Smooth muscle cell (in vitro differentiated cells): Measurements from ENCODE around the gene PABPC1L. TPM values are rescaled to one million over a fixed set of nuclear protein-coding genes. Genes with fewer than 3 reads are reported as not detected.
A peak's percentile ranks its signal among the peaks of the same experiment; 100 is the strongest.

Source experiments
- DNase-seq: peaks from one replicate; lab custom pipeline; 2025; ENCODE audit not compliant: unreplicated experiment; lab: John Stamatoyannopoulos, UW
- H2AFZ ChIP-seq: fragments of 200-600 bp; sonication (generic); 2 replicates; pipeline ENCODE4 v1.6.0; 2016; ENCODE audit warnings: antibody characterized with exemption, low read depth, mild to moderate bottlenecking
- H3F3A ChIP-seq: fragments of 200-600 bp; sonication (generic); 2 replicates; pipeline ENCODE4 v1.6.0; 2017; ENCODE audit warnings: antibody characterized with exemption, low read depth
- H3K27ac ChIP-seq: fragments of 200-600 bp; sonication (generic); 2 replicates; pipeline ENCODE4 v1.5.1; 2016; ENCODE audit warnings: low read depth, mild to moderate bottlenecking
- H3K27me3 ChIP-seq: fragments of 200-600 bp; sonication (generic); 2 replicates; pipeline ENCODE4 v1.6.1; 2016; ENCODE audit warnings: low read depth, mild to moderate bottlenecking
- H3K36me3 ChIP-seq: fragments of 200-600 bp; sonication (generic); 2 replicates; pipeline ENCODE4 v1.5.1; 2016; ENCODE audit warnings: low read depth
- H3K4me1 ChIP-seq: fragments of 200-600 bp; sonication (generic); 2 replicates; pipeline ENCODE4 v1.5.1; 2016; ENCODE audit warnings: low read depth
- H3K4me2 ChIP-seq: fragments of 200-600 bp; sonication (generic); 2 replicates; pipeline ENCODE4 v1.6.0; 2016; ENCODE audit warnings: mild to moderate bottlenecking
- H3K4me3 ChIP-seq: fragments of 200-600 bp; sonication (generic); 2 replicates; pipeline ENCODE4 v1.5.1; 2016; ENCODE audit warnings: mild to moderate bottlenecking
- H3K79me2 ChIP-seq: fragments of 200-600 bp; sonication (generic); 2 replicates; pipeline ENCODE4 v1.6.0; 2016; ENCODE audit warnings: low read depth, mild to moderate bottlenecking
- H3K9ac ChIP-seq: fragments of 200-600 bp; sonication (generic); 2 replicates; pipeline ENCODE4 v1.6.0; 2016; ENCODE audit warnings: low read depth
- H3K9me3 ChIP-seq: fragments of 200-600 bp; sonication (generic); replicated peaks from 2 replicates; pipeline ENCODE4 v1.5.1; 2016; ENCODE audit warnings: low read depth
- H4K20me1 ChIP-seq: fragments of 200-600 bp; sonication (generic); 2 replicates; pipeline ENCODE4 v1.6.0; 2016; ENCODE audit warnings: low read depth
- CTCF ChIP-seq: fragments of 200-600 bp; sonication (generic); IDR thresholded peaks from 2 replicates; pipeline ENCODE4 v1.5.1; 2017; ENCODE audit warnings: borderline replicate concordance, mild to moderate bottlenecking, antibody characterized with exemption; ENCODE audit not compliant: insufficient read depth, poor library complexity, severe bottlenecking
- WGBS: methylation state at CpG from one replicate; pipeline ENCODE4 v1.1.7; 2016; ENCODE audit warnings: low lambda C conversion rate; 5-methylcytosine and 5-hydroxymethylcytosine counted together
- polyA plus RNA-seq: library from polyadenylated mRNA; unstranded; fragments of >200 nt; fragmentation: Nextera tagmentation; extraction: Ambion mirVana; gene quantifications from 2 replicates; pipeline ENCODE4 v1.2.1, GENCODE V29; 2016
- total RNA-seq: library from RNA; depleted of rRNA; stranded (reverse); fragments of >200 nt; gene quantifications from 2 replicates; pipeline ENCODE4 v1.2.3, GENCODE V29; 2014

PABPC1L gene
- total and polyA plus RNA-seq, 2 experiments from 2014 or later: 8.9 to 12.3 TPM

GRCh38 chr20:44908987-44909871 is 631 bp upstream of the PABPC1L start:
- Histone ChIP-seq H3K4me3 (peak overlapping the region; percentile 65), H3K27me3 (no peaks in the 10 kb centered on the region), H3K9me3 (no peaks in the 10 kb centered on the region), H3K79me2 (peaks cover 6% of the 10 kb centered on the region), H3K4me2 (peak overlapping the region; percentile 90), H3K36me3 (peaks cover 30% of the 10 kb centered on the region), H3F3A (peaks cover 34% of the 10 kb centered on the region), H3K9ac (no peak overlapping the region), H4K20me1 (peaks cover 10% of the 10 kb centered on the region), H3K4me1 (peaks cover 9% of the 10 kb centered on the region), H3K27ac (no peak overlapping the region), H2AFZ (no peak overlapping the region)
- 35% methylated on average over 14 of the region's 14 CpGs for WGBS
- TF ChIP-seq CTCF: no peak
- DNase-seq: no peak

- Histone ChIP-seq H2AFZ (no peak overlapping the region), H3K36me3 (peaks cover 21% of the 10 kb centered on the region), H3K9ac (peak overlapping the region; percentile 14), H3K27ac (no peak overlapping the region), H3K27me3 (no peaks in the 10 kb centered on the region), H4K20me1 (no peaks in the 10 kb centered on the region), H3K4me3 (peak overlapping the region; percentile 65), H3K9me3 (no peaks in the 10 kb centered on the region), H3F3A (peaks cover 22% of the 10 kb centered on the region), H3K4me2 (peak overlapping the region; percentile 90), H3K79me2 (no peaks in the 10 kb centered on the region), H3K4me1 (peaks cover 9% of the 10 kb centered on the region)
- 43% methylated on average over 17 of the region's 17 CpGs for WGBS
- TF ChIP-seq CTCF: no peak
- DNase-seq: no peak
Measured at GRCh38 chr20:44910690-44911262, 916 bp downstream of the PABPC1L start.

GRCh38 chr20:44911264-44911921 is 1.5 kb downstream of the PABPC1L start:
- Histone ChIP-seq H2AFZ (no peak overlapping the region), H3K36me3 (peaks cover 15% of the 10 kb centered on the region), H3K4me2 (peak overlapping the region; percentile 90), H3K9me3 (no peaks in the 10 kb centered on the region), H3F3A (peaks cover 21% of the 10 kb centered on the region), H3K4me1 (peaks cover 9% of the 10 kb centered on the region), H3K27ac (no peak overlapping the region), H3K27me3 (no peaks in the 10 kb centered on the region), H3K9ac (no peak overlapping the region), H3K79me2 (no peaks in the 10 kb centered on the region), H4K20me1 (no peaks in the 10 kb centered on the region), H3K4me3 (peak overlapping the region; percentile 25)
- 44% methylated on average over 21 of the region's 21 CpGs for WGBS
- TF ChIP-seq CTCF: peak; percentile 29
- DNase-seq: no peak
